Measurements from ENCODE around the gene TSFM. TPM values are rescaled to one million over a fixed set of nuclear protein-coding genes. Genes with fewer than 3 reads are reported as not detected.

The TSFM gene
- total and polyA plus RNA-seq, 9 of the 15 experiments (the other 6 are each of a cell fraction or from before 2014, with no cell fraction given), result 44.6 to 198 (median 60.2) TPM

- ChIA-PET CTCF (ENCODE audit: low intra/inter-chr PET ratio) (interaction anchor here (1.9 to 9.0 kb wide), 2 partner anchors 70 kb away, joined by 9 to 227 read pairs; no protein-coding TSS in a partner anchor), POLR2A (interaction anchor here (0.6 to 2.8 kb wide), 9 partner anchors 9 to 70 kb away, joined by 3 to 21 read pairs (median 5); partner anchors contain the start of genes AVIL and CTDSP2)
- in situ Hi-C loops (cut with MboI), result no loop called here
- peak overlapping the region in 1 of 2 experiments; percentile 59; a peak in 2 of 4 replicates for H3K9ac ChIP-seq (ENCODE audit: insufficient read depth in 1 of 2, low read depth in 2 of 2, low read length in 2 of 2)
- H3K9me1 ChIP-seq (ENCODE audit: control insufficient read depth, insufficient read depth, low read length), result peaks cover 17% of the 10 kb centered on the region
- no peak overlapping the region for H3K4me2 ChIP-seq (ENCODE audit: insufficient read depth, low read length)
- no peak for DNase-seq (ENCODE audit: extremely low read depth in 1 of 4, low spot score in 3 of 4)
- intact Hi-C loops (cut with micrococcal nuclease), result no loop called here
- no peaks in the 10 kb centered on the region for H3K9me3 ChIP-seq (replicated peaks; ENCODE audit: control insufficient read depth, insufficient read depth, low read depth, low read length)
- FAIRE-seq, result no peak
- WGBS (ENCODE audit: insufficient coverage, low coverage, missing lambda C conversion rate), result 82% methylated on average over 6 of the region's 9 CpGs
- no peak overlapping the region for H3K27ac ChIP-seq (ENCODE audit: extremely low read depth, low read depth, low read length)
- peaks cover 47 to 48% of the 10 kb centered on the region in 2 experiments for H3K4me1 ChIP-seq (replicated peaks in 1 of 2; ENCODE audit: control insufficient read depth in 2 of 2, insufficient read depth in 2 of 2, low read length in 2 of 2)
- H3K36me3 ChIP-seq (ENCODE audit: control insufficient read depth, insufficient read depth, low read length), result peaks cover 16% of the 10 kb centered on the region; the same call in 2 of the 3 replicates
- H4K20me1 ChIP-seq (replicated peaks; ENCODE audit: control insufficient read depth, insufficient read depth, low read length), result peaks cover 78% of the 10 kb centered on the region
- H2AFZ ChIP-seq (ENCODE audit: low read depth, low read length), result no peak overlapping the region
- no TSS peak for BruUV-seq (replicated peaks)
- ATAC-seq, result no peak
- H3K79me2 ChIP-seq (ENCODE audit: control insufficient read depth, insufficient read depth, low read length), result peaks cover 91% of the 10 kb centered on the region
- no peak overlapping the region for H3K4me3 ChIP-seq
- no peaks in the 10 kb centered on the region for H3K27me3 ChIP-seq (ENCODE audit: control insufficient read depth in 2 of 2, insufficient read depth in 2 of 2, low read length in 2 of 2)
- TF ChIP-seq ZNF175 (CRISPR knock-in tag; IDR thresholded peaks at IDR 0.05; ENCODE audit: low read depth), result no peak
- no peak for TF ChIP-seq BACH1 (tag; IDR thresholded peaks at IDR 0.05)
- TF ChIP-seq, protein P1, sequence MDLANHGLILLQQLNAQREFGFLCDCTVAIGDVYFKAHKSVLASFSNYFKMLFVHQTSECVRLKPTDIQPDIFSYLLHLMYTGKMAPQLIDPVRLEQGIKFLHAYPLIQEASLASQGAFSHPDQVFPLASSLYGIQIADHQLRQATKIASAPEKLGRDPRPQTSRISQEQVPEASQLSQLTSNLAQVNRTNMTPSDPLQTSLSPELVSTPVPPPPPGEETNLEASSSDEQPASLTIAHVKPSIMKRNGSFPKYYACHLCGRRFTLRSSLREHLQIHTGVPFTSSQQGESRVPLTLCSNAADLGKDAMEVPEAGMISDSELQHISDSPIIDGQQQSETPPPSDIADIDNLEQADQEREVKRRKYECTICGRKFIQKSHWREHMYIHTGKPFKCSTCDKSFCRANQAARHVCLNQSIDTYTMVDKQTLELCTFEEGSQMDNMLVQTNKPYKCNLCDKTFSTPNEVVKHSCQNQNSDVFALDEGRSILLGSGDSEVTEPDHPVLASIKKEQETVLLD (IDR thresholded peaks at IDR 0.05), result no peak
- TF ChIP-seq HCFC1 (IDR thresholded peaks at IDR 0.05; ENCODE audit: low read depth, low read length), result no peak
- TF ChIP-seq DPF2 (IDR thresholded peaks at IDR 0.05), result no peak
- TF ChIP-seq, protein P2, sequence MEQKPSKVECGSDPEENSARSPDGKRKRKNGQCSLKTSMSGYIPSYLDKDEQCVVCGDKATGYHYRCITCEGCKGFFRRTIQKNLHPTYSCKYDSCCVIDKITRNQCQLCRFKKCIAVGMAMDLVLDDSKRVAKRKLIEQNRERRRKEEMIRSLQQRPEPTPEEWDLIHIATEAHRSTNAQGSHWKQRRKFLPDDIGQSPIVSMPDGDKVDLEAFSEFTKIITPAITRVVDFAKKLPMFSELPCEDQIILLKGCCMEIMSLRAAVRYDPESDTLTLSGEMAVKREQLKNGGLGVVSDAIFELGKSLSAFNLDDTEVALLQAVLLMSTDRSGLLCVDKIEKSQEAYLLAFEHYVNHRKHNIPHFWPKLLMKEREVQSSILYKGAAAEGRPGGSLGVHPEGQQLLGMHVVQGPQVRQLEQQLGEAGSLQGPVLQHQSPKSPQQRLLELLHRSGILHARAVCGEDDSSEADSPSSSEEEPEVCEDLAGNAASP (IDR thresholded peaks at IDR 0.05), result no peak
- TF ChIP-seq ZNF408 (CRISPR knock-in tag; IDR thresholded peaks at IDR 0.05; ENCODE audit: low read depth), result no peak
- TF ChIP-seq ZNF3 (CRISPR knock-in tag; IDR thresholded peaks at IDR 0.05), result no peak
- no peak for TF ChIP-seq ARHGAP35 (IDR thresholded peaks at IDR 0.05; ENCODE audit: partially characterized antibody)
- TF ChIP-seq ZNF77 (CRISPR knock-in tag; IDR thresholded peaks at IDR 0.05), result no peak
- TF ChIP-seq SAFB (IDR thresholded peaks at IDR 0.05; ENCODE audit: borderline replicate concordance, low read depth, low read length), result no peak
- no peak for TF ChIP-seq NR1H2 (CRISPR knock-in tag; IDR thresholded peaks at IDR 0.05)
- TF ChIP-seq POU5F1 (IDR thresholded peaks at IDR 0.05; ENCODE audit: borderline replicate concordance, low read depth, low read length, partially characterized antibody), result no peak
- TF ChIP-seq, protein P3, sequence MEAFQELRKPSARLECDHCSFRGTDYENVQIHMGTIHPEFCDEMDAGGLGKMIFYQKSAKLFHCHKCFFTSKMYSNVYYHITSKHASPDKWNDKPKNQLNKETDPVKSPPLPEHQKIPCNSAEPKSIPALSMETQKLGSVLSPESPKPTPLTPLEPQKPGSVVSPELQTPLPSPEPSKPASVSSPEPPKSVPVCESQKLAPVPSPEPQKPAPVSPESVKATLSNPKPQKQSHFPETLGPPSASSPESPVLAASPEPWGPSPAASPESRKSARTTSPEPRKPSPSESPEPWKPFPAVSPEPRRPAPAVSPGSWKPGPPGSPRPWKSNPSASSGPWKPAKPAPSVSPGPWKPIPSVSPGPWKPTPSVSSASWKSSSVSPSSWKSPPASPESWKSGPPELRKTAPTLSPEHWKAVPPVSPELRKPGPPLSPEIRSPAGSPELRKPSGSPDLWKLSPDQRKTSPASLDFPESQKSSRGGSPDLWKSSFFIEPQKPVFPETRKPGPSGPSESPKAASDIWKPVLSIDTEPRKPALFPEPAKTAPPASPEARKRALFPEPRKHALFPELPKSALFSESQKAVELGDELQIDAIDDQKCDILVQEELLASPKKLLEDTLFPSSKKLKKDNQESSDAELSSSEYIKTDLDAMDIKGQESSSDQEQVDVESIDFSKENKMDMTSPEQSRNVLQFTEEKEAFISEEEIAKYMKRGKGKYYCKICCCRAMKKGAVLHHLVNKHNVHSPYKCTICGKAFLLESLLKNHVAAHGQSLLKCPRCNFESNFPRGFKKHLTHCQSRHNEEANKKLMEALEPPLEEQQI (IDR thresholded peaks at IDR 0.05), result no peak
- no peak for TF ChIP-seq ZNF277 (CRISPR knock-in tag; IDR thresholded peaks at IDR 0.05; ENCODE audit: borderline replicate concordance)
Observed at GRCh38 chr12:57835366-57836288, 53.0 kb downstream of the TSFM start.

All from K562 (cell line).